Esophagus (tissue), 2 donors: ENCODE results near the gene CYP2D6. TPM values are rescaled to one million over a fixed set of nuclear protein-coding genes. Genes with fewer than 3 reads are reported as not detected.

Experiments used
- H3K27ac ChIP-seq, 2 donors: one replicate each; pipeline ENCODE4 v1.5.1; 2013; ENCODE audit warnings: low read depth in 2 of 2, mild to moderate bottlenecking in 2 of 2, inconsistent platforms in 1 of 2, low read length in 1 of 2, moderate library complexity in 1 of 2
- H3K27me3 ChIP-seq, 2 donors: one replicate each; pipeline ENCODE4 v1.6.1; 2013; ENCODE audit warnings: low read length in 2 of 2, control low read depth in 1 of 2, mild to moderate bottlenecking in 1 of 2; ENCODE audit not compliant: insufficient read depth in 2 of 2, control insufficient read depth in 1 of 2
- H3K36me3 ChIP-seq, 2 donors: one replicate each; pipeline ENCODE4 v1.6.1; 2013; ENCODE audit warnings: low read length in 1 of 2; ENCODE audit not compliant: control insufficient read depth in 2 of 2, insufficient read depth in 2 of 2
- H3K4me1 ChIP-seq, 2 donors: one replicate each; pipeline ENCODE4 v1.6.1; 2013; ENCODE audit warnings: low read length in 1 of 2; ENCODE audit not compliant: control insufficient read depth in 2 of 2, insufficient read depth in 2 of 2
- H3K4me3 ChIP-seq, 2 donors: one replicate each; pipeline ENCODE4 v1.5.1; 2013; ENCODE audit warnings: low read length in 2 of 2, mild to moderate bottlenecking in 2 of 2, low read depth in 1 of 2, moderate library complexity in 1 of 2
- H3K9me3 ChIP-seq, 2 donors: one replicate each; pipeline ENCODE4 v1.6.1; 2013; ENCODE audit warnings: mild to moderate bottlenecking in 2 of 2, low read depth in 1 of 2, low read length in 1 of 2, moderate library complexity in 1 of 2; ENCODE audit not compliant: control insufficient read depth in 2 of 2, insufficient read depth in 1 of 2
- WGBS, 2 donors: extraction: QIAGEN DNeasy Blood & Tissue Kit; methylation state at CpG; one replicate each; pipeline ENCODE4 v1.1.7; 2013; 5-methylcytosine and 5-hydroxymethylcytosine counted together
- polyA plus RNA-seq, 2 donors: library from polyadenylated mRNA; stranded (reverse); fragments of 200-250 nt; gene quantifications; one replicate each; pipeline ENCODE4 v1.2.3, GENCODE V29; 2013
- donor health status: healthy with polysubstance abuse.
- donor health status: Bipolar disorder and iron deficiency.

CYP2D6 gene
- polyA plus RNA-seq, 2 donors = 1.2 to 6.3 TPM

GRCh38 chr22:42160830-42161696 is 30.5 kb upstream of the CYP2D6 start:
- 64 to 67% methylated on average over 18 of the region's 18 CpGs for WGBS, 2 donors
- H3K4me1 ChIP-seq = peaks cover 0 to 22% of the 10 kb centered on the region in 2 donors
- peaks cover 0 to 14% of the 10 kb centered on the region in 2 donors for H3K36me3 ChIP-seq

DNA sequence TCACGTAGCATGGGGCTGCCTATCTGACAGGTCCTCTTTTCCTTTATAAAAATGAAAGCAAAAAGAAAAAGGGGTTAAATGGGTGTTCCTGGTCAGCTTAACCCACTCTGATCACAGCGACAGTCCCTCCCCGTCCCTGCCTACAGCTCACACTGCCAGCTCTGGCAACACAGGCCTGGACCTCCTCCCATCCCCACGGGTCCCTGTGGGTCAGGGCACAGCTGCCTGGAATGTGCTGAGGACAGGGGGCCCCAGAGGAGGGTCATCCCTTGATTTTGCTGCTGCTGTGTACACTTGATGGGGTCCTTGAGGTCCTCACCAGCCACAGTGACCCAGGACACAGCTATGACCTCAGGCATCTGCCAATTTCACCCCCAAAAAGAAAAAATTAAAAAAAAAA is 29.6 kb upstream of the CYP2D6 start:
- WGBS, 2 donors = 70 to 72% methylated on average over 4 of the region's 4 CpGs
- Histone ChIP-seq H3K9me3 (no peaks in the 10 kb centered on the region), H3K4me3 (no peak overlapping the region), H3K27ac (no peak overlapping the region), H3K4me1 (peaks cover 0 to 25% of the 10 kb centered on the region in 2 donors), H3K27me3 (no peaks in the 10 kb centered on the region), H3K36me3 (peaks cover 0 to 15% of the 10 kb centered on the region in 2 donors)

More at GRCh38 chr22:42160830-42161696, 30.5 kb upstream of the CYP2D6 start:
- H3K4me3 ChIP-seq = no peak overlapping the region
- peak overlapping the region; percentile 35 to 71 for H3K27ac ChIP-seq
- H3K27me3 ChIP-seq = no peaks in the 10 kb centered on the region
- H3K9me3 ChIP-seq = no peaks in the 10 kb centered on the region

GRCh38 chr22:42158456-42159132 is 28.0 kb upstream of the CYP2D6 start:
- Histone ChIP-seq H3K9me3 (no peaks in the 10 kb centered on the region), H3K27ac (no peak overlapping the region), H3K4me3 (no peak overlapping the region), H3K4me1 (peaks cover 0 to 28% of the 10 kb centered on the region in 2 donors), H3K27me3 (no peaks in the 10 kb centered on the region), H3K36me3 (peaks cover 0 to 19% of the 10 kb centered on the region in 2 donors)
- WGBS, 2 donors = 88 to 90% methylated on average over 16 of the region's 16 CpGs

GRCh38 chr22:42156598-42156997 is 26.0 kb upstream of the CYP2D6 start:
- Histone ChIP-seq H3K36me3 (peaks cover 0 to 19% of the 10 kb centered on the region in 2 donors), H3K4me3 (no peak overlapping the region), H3K27me3 (no peaks in the 10 kb centered on the region), H3K4me1 (peaks cover 0 to 21% of the 10 kb centered on the region in 2 donors), H3K27ac (peak overlapping the region; percentile 79 to 89), H3K9me3 (no peaks in the 10 kb centered on the region)
- 67% methylated on average over 5 of the region's 5 CpGs for WGBS, 2 donors

DNA sequence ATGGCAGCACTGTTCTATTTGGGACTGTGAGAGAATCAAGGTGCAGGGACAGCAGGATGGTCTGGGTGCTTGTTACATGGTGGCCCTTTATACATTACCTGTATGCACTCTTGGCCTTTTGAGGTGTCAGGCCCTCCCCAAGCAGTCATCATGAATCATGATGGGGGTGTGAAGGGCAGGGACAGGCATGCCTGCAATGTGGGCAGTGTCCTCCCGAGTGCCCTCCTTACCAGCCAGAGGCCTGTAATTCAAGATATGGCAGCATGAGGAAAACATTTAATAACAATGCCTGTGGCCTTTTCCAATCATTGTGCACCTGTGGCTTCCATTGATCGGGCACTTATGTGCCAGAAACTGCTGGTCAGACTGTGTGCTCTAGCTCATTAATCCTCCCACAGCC is 25.5 kb upstream of the CYP2D6 start:
- Histone ChIP-seq H3K4me1 (peaks cover 0 to 16% of the 10 kb centered on the region in 2 donors), H3K4me3 (no peak overlapping the region), H3K9me3 (no peaks in the 10 kb centered on the region), H3K36me3 (peaks cover 0 to 17% of the 10 kb centered on the region in 2 donors), H3K27ac (peak overlapping the region; percentile 79 to 89), H3K27me3 (no peaks in the 10 kb centered on the region)
- 70 to 86% methylated on average over 2 of the region's 2 CpGs for WGBS, 2 donors

DNA sequence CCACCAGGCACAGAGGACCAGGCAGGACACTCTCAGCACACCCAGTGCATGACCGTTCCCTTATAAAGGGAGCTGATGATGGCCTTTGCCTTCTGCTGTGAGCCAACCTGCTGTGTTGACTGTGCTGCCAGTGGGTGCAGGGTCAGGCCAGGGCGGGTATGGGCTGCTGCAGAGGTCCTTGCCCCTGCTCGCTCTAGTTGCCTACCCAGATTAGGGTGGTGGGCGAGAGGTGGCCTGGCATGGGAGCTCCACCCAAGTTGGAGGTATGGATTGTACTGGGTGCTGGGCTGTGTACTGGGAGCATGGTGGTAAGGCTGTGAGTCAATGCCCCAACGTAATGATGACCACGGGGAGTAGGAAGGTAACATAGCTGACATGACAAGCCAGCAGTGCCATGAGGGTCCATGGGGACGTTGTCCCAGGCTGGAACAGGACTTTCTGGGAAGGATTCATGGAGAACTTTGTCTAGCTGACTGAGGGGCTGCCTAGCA is 24.5 kb upstream of the CYP2D6 start:
- H3K36me3 ChIP-seq = peaks cover 0 to 15% of the 10 kb centered on the region in 2 donors
- H3K4me3 ChIP-seq = no peak overlapping the region
- no peak overlapping the region for H3K27ac ChIP-seq
- no peaks in the 10 kb centered on the region for H3K27me3 ChIP-seq
- no peaks in the 10 kb centered on the region for H3K9me3 ChIP-seq
- 94 to 95% methylated on average over 7 of the region's 7 CpGs for WGBS, 2 donors
- peaks cover 0 to 15% of the 10 kb centered on the region in 2 donors for H3K4me1 ChIP-seq

GRCh38 chr22:42154293-42155052 is 23.9 kb upstream of the CYP2D6 start:
- no peak overlapping the region for H3K27ac ChIP-seq

DNA sequence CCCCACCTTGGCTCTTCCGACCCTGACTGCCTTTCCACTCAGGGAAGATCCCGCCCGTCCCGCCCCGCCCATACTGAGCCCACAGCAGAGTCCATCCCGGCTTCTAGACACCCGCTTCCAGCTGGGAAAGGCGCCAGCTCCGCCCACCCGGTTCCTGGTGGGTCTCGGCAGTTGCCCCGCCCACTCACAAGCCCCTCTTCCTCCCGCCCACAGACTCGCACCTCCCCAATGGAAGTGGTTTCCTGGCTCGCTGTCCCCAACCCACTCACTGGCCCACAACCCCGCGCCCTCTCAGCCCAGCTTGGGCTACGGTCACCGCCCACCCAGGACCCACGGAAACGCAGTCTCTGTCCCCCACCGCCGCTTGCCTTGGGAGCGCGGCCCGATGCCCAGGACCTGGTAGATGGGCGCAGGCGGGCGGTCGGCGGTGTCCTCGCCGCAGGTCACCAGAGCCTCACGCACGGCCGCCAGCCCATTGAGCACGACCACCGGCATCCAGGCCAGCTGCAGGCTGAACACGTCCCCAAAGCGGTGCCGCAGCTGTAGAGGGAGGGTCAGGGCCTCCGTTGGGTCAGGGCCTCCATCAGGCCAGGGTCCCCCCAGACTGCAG is 22.2 kb upstream of the CYP2D6 start:
- 75 to 89% methylated on average over 34 to 42 of the region's 42 CpGs for WGBS, 2 donors
- Histone ChIP-seq H3K4me1 (peaks cover 0 to 15% of the 10 kb centered on the region in 2 donors), H3K4me3 (no peak overlapping the region), H3K36me3 (peaks cover 0 to 17% of the 10 kb centered on the region in 2 donors), H3K27ac (no peak overlapping the region), H3K9me3 (no peaks in the 10 kb centered on the region), H3K27me3 (no peaks in the 10 kb centered on the region)

More at GRCh38 chr22:42154293-42155052, 23.9 kb upstream of the CYP2D6 start:
- peaks cover 0 to 15% of the 10 kb centered on the region in 2 donors for H3K4me1 ChIP-seq
- no peak overlapping the region for H3K4me3 ChIP-seq
- peaks cover 0 to 15% of the 10 kb centered on the region in 2 donors for H3K36me3 ChIP-seq
- no peaks in the 10 kb centered on the region for H3K9me3 ChIP-seq
- H3K27me3 ChIP-seq = no peaks in the 10 kb centered on the region
- WGBS, 2 donors = 93% methylated on average over 12 of the region's 12 CpGs
